HL-60 (cell line): ENCODE results near the gene TACC2.

Source experiments
- DNase-seq, 2 experiments: peaks; one replicate each; pipeline ENCODE4 v3.0.0-alpha.2; 2010 to 2020; ENCODE audit warnings: low read depth in 1 of 2, low spot score in 1 of 2
- H3K27ac ChIP-seq: fragments of 250-450 bp; sonication (Bioruptor Pico); replicated peaks from 2 replicates; pipeline ENCODE4 v1.5.1; 2020; ENCODE audit warnings: mild to moderate bottlenecking, moderate library complexity
- H3K27me3 ChIP-seq: fragments of 250-450 bp; sonication (Bioruptor Pico); 2 replicates; pipeline ENCODE4 v1.5.1; 2021; ENCODE audit warnings: mild to moderate bottlenecking, moderate library complexity; ENCODE audit not compliant: insufficient read depth, poor library complexity, severe bottlenecking
- H3K4me3 ChIP-seq: replicated peaks from 2 replicates; pipeline ENCODE4 v1.5.1; 2011; ENCODE audit warnings: mild to moderate bottlenecking, control low read depth, low read length; ENCODE audit not compliant: insufficient read depth
- CTCF ChIP-seq: IDR thresholded peaks from one replicate; pipeline ENCODE4 v1.5.1; 2011; ENCODE audit warnings: low read length, control low read depth, inconsistent platforms; ENCODE audit not compliant: insufficient read depth
- GABPA ChIP-seq: IDR thresholded peaks from 2 replicates; pipeline ENCODE4 v1.6.1; 2012; ENCODE audit warnings: low read depth
- POLR2AphosphoS5 ChIP-seq: IDR thresholded peaks from 2 replicates; pipeline ENCODE4 v1.6.1; 2012; ENCODE audit warnings: low read depth
- REST ChIP-seq: IDR thresholded peaks from 2 replicates; pipeline ENCODE4 v1.6.1; 2012; ENCODE audit warnings: low read depth; ENCODE audit not compliant: insufficient replicate concordance
- SPI1 ChIP-seq: IDR thresholded peaks from 2 replicates; pipeline ENCODE4 v1.6.1; 2012; ENCODE audit warnings: low read depth, mild to moderate bottlenecking, borderline replicate concordance

Gene TACC2

GRCh38 chr10:122082616-122083477 is 93.9 kb downstream of the TACC2 start:
- H3K27me3 ChIP-seq, result peaks cover 2% of the 10 kb centered on the region
- no peak overlapping the region for H3K27ac ChIP-seq
- no peak overlapping the region for H3K4me3 ChIP-seq
- TF ChIP-seq GABPA, result no peak
- TF ChIP-seq POLR2AphosphoS5, result no peak
- TF ChIP-seq REST, result no peak
- no peak for TF ChIP-seq SPI1
- TF ChIP-seq CTCF, result no peak
- DNase-seq, result no peak

GRCh38 chr10:122083478-122084025 is 94.6 kb downstream of the TACC2 start:
- H3K27me3 ChIP-seq, result peaks cover 2% of the 10 kb centered on the region
- DNase-seq, result no peak
- no peak for TF ChIP-seq REST
- no peak overlapping the region for H3K27ac ChIP-seq
- no peak overlapping the region for H3K4me3 ChIP-seq

- Histone ChIP-seq H3K4me3 (no peak overlapping the region), H3K27me3 (peaks cover 2% of the 10 kb centered on the region), H3K27ac (no peak overlapping the region)
- no peak for DNase-seq
- TF ChIP-seq REST (no peak), SPI1 (no peak), CTCF (no peak), GABPA (no peak), POLR2AphosphoS5 (no peak)
Observed at GRCh38 chr10:122084286-122085041, 95.5 kb downstream of the TACC2 start.
